NB4 (cell line): ENCODE measurements around the gene SDE2.

Experiments
- DNase-seq: peaks from one replicate; pipeline ENCODE4 v3.0.0; 2010; ENCODE audit warnings: low read depth
- H3K4me3 ChIP-seq: one replicate; pipeline ENCODE4 v1.5.1; 2011; ENCODE audit warnings: mild to moderate bottlenecking, low read depth, low read length, moderate library complexity
- MYC ChIP-seq: IDR thresholded peaks from 2 replicates; pipeline ENCODE4 v1.6.1; 2011; ENCODE audit warnings: low read depth, low read length
- POLR2A ChIP-seq: IDR thresholded peaks from 2 replicates; pipeline ENCODE4 v1.6.1; 2011; ENCODE audit warnings: mild to moderate bottlenecking; ENCODE audit not compliant: insufficient read length; ENCODE audit errors: extremely low read depth
- TF ChIP-seq, protein P1 (sequence below): IDR thresholded peaks from one replicate; pipeline ENCODE4 v1.5.1; 2012; ENCODE audit warnings: low read depth, low read length
- TF ChIP-seq, protein P2 (sequence below): IDR thresholded peaks from 2 replicates; pipeline ENCODE4 v1.6.1; 2011; ENCODE audit warnings: low read depth, low read length

Gene SDE2

GRCh38 chr1:225934711-225935110, 64.4 kb downstream of the SDE2 start:
- no peak for DNase-seq
- H3K4me3 ChIP-seq: no peak overlapping the region
- no peak for TF ChIP-seq POLR2A
- TF ChIP-seq, protein P1, sequence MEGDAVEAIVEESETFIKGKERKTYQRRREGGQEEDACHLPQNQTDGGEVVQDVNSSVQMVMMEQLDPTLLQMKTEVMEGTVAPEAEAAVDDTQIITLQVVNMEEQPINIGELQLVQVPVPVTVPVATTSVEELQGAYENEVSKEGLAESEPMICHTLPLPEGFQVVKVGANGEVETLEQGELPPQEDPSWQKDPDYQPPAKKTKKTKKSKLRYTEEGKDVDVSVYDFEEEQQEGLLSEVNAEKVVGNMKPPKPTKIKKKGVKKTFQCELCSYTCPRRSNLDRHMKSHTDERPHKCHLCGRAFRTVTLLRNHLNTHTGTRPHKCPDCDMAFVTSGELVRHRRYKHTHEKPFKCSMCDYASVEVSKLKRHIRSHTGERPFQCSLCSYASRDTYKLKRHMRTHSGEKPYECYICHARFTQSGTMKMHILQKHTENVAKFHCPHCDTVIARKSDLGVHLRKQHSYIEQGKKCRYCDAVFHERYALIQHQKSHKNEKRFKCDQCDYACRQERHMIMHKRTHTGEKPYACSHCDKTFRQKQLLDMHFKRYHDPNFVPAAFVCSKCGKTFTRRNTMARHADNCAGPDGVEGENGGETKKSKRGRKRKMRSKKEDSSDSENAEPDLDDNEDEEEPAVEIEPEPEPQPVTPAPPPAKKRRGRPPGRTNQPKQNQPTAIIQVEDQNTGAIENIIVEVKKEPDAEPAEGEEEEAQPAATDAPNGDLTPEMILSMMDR: no peak
- no peak for TF ChIP-seq MYC
- TF ChIP-seq, protein P2, sequence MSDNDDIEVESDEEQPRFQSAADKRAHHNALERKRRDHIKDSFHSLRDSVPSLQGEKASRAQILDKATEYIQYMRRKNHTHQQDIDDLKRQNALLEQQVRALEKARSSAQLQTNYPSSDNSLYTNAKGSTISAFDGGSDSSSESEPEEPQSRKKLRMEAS: no peak

DNA sequence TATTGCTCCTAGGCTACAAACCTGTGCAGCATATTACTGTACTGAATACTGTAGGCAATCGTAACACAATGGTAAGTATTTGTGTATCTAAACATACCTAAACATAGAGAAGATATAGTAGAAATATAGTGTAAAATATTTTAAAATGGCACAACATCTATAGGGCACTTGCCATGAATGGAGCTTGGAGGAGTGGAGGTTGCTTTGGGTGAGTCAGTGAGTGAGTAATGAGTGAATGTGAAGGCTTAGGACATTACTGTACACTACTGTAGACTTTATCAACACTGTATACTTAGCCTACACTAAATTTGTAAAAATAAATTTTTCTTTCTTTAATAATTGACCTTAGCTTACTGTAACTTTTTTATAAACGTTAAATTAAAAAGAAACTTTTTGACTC, 66.1 kb downstream of the SDE2 start:
- no peak for DNase-seq
- no peak for TF ChIP-seq MYC
- TF ChIP-seq, protein P2: no peak
- no peak for TF ChIP-seq POLR2A
- TF ChIP-seq, protein P1: no peak
- H3K4me3 ChIP-seq: no peak overlapping the region
